GM13977 (cell line): ENCODE data around the gene SCMH1.
A peak's percentile ranks its signal among the peaks of the same experiment; 100 is the strongest.
"Not testable (repeated sequence)": the region's sequence is repeated elsewhere in the genome, so short reads cannot be mapped to it uniquely, and the experiment has no call there.

Source experiments
- DNase-seq: peaks from one replicate; pipeline ENCODE4 v3.0.0; 2012; ENCODE audit warnings: low spot score
- in situ Hi-C: fragments of 300-500 bp; cut with MboI; formaldehyde crosslinking; loops from one replicate; pipeline ENCODE4 v1.12.0; 2022; ENCODE audit warnings: low sequenced_read_pairs, low pct_unique_long_range_greater_than_20kb, mixed read lengths, inconsistent platforms; ENCODE audit not compliant: unreplicated experiment
- TF ChIP-seq, protein P1 (sequence below): IDR thresholded peaks from 2 replicates; pipeline ENCODE4 v1.5.1; 2012; ENCODE audit warnings: mild to moderate bottlenecking, control low read depth; ENCODE audit not compliant: insufficient read depth; ENCODE audit errors: extremely low read depth, missing control alignments

SCMH1 gene

DNA sequence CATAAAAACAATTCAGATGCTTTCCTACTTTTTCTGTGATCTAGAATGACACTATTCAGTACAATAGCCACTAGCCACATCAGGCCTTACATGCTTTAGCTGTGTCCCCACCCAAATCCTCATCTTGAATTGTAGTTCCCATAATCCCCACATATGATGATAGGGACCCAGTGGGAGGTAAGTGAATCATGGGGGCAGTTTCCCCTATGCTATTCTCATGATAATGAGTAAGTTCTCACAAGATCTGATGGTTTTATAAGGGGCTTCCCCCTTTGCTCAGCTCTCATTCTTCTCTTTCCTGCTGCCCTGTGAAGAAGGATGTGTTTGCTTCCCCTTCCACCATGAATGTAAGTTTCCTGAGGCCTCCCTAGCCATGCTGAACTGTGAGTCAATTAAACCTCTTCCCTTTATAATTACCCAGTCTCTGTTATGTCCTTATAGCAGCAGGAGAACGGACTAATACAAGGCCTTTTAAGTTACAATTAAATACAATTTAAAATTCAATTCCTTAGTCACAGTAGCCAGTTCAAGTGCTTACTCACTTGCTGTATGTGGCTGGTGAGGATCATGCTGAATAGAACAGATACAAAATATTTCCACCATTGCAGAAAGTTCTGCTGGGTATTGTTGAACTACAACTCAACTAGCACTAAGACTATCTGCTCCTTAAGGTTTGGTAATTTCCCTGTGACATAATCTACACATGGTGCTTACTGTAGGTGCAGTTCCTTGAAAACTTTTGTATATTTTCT, 106.7 kb downstream of the SCMH1 start:
- TF ChIP-seq, protein P1, sequence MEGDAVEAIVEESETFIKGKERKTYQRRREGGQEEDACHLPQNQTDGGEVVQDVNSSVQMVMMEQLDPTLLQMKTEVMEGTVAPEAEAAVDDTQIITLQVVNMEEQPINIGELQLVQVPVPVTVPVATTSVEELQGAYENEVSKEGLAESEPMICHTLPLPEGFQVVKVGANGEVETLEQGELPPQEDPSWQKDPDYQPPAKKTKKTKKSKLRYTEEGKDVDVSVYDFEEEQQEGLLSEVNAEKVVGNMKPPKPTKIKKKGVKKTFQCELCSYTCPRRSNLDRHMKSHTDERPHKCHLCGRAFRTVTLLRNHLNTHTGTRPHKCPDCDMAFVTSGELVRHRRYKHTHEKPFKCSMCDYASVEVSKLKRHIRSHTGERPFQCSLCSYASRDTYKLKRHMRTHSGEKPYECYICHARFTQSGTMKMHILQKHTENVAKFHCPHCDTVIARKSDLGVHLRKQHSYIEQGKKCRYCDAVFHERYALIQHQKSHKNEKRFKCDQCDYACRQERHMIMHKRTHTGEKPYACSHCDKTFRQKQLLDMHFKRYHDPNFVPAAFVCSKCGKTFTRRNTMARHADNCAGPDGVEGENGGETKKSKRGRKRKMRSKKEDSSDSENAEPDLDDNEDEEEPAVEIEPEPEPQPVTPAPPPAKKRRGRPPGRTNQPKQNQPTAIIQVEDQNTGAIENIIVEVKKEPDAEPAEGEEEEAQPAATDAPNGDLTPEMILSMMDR, result no peak
- no peak for DNase-seq
- in situ Hi-C loops, result no loop called here

DNA sequence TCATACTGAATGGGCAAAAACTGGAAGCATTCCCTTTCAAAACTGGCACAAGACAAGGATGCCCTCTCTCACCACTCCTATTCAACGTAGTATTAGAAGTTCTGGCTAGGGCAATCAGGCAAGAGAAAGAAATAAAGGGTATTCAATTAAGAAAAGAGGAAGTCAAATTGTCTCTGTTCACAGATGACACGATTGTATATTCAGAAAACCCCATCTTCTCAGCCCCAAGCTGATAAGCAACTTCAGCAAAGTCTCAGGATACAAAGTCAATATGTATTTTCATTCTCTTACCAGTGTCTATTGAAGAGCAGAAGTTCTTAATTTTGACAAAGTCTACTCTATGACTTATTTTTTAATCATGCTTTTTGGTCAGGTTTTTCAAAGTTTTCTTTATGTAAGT, 107.8 kb downstream of the SCMH1 start:
- in situ Hi-C loops, DNase-seq: not testable (repeated sequence)

DNA sequence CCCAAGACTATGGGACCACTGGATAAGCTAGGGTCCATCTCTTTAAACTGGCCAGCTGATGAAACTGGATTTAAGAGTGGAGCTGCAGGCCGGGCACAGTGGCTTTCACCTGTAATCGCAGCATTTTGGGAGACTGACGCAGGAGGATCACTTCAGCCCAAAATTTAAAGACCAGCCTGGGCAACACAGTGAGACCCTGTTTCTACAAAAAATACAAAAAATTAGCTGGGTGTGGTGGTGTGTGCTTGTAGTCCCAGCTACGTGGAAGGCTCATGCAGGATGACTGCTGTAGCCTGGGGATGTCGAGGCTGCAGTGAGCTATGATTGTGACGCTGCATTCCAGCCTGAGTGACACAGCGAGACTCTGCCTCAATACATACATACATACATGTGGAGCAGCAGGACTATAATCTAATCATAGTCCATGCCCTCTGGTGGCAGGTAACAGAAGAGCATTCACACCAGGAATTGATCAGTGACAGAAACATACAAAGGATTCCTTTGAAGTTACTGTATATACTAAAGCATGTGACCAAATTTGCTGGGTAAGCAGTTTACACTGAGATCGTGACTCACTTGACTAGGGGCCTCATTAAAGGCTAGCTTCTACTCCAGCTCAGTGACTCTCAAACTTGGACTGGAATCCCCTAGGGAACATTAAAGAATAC, 119.1 kb downstream of the SCMH1 start:
- no peak for DNase-seq
- in situ Hi-C loops, result no loop called here
- TF ChIP-seq, protein P1, result peak; percentile 49

DNA sequence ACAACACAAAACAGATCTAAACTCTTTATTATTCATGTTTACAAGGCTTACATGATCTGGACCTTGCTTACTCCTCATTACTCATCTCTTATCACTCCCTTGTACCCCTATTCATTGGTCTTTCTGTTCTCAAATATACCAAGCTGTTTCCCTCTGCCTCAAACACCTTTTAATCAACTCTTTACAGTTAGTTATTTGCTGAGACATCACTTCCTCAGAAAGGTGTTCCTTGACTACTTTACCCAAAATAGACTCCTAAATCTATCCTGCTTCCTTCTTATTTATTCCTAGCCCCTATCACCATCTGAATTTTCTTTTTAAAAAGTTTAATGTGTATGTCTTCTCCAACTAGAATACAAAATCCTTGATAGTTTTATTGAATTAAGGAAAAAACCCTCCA, 120.0 kb downstream of the SCMH1 start:
- no peak for DNase-seq
- in situ Hi-C loops, result no loop called here
- TF ChIP-seq, protein P1, result no peak

DNA sequence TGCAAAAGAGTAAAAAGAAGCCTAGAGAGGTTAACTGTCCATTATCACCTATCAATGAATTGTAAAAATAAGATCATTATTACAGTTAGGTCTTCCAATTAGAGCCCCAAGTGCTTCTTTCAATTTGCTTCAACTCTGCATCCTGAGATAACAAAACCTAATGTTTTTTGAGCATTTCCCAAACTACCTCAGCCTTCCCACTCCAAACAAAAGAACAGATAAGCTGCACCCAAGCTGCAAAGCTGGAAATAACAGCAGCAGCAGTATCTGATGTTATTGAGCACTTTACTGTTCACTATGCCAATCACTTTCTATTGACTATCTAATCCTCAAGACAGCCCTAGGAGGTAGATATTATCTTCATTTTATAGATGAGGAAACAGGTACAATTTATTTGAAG, 123.5 kb downstream of the SCMH1 start:
- TF ChIP-seq, protein P1, result no peak
- in situ Hi-C loops, result no loop called here
- no peak for DNase-seq

DNA sequence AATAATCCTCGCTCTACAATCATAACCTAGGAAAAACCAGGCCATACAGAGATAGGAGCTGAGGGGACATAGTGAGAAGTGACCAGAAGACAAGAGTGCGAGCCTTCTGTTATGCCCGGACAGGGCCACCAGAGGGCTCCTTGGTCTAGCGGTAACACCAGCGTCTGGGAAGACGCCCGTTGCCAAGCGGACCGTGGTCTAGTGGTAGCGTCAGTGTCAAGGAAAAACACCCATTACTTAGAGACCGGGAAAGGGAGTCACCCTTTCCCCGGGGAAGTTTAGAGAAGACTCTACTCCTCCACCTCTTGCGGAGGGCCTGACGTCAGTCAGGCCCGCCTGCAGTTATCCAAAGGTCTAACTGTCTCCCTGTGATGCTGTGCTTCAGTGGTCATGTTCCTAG, 124.9 kb downstream of the SCMH1 start:
- in situ Hi-C loops, DNase-seq: not testable (repeated sequence)

DNA sequence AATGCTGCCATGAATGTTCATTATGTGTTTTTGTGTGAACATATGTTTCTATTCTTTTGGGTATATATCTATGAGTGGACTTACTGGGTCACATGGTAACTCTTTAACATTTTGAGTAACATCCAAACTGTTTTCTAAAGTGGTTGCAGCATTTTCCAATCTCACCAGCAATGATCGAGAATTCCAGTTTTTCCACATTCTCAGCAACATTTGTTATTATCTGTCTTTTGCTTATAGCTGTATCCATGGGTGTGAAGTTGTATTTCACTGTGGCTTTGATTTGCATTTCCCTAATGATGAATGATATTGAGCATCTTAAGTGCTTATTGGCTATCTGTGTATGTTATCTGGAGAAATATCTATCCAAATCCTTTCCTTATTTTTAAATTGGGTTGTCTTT, 131.4 kb downstream of the SCMH1 start:
- TF ChIP-seq, protein P1, result no peak
- no peak for DNase-seq
- in situ Hi-C loops, result no loop called here
